Cardiac muscle cell (in vitro differentiated cells and primary cell): ENCODE results near the gene NOP14. TPM values are rescaled to one million over a fixed set of nuclear protein-coding genes. Genes with fewer than 3 reads are reported as not detected.

Experiments used
- DNase-seq, 2 donors: peaks; one replicate each; pipeline versions ENCODE4 v3.0.0 to v3.0.0-alpha.2; 2010 to 2017; ENCODE audit warnings: low read depth in 1 of 2, low spot score in 1 of 2
- H3K27ac ChIP-seq: fragments of 200-600 bp; sonication (generic); 2 replicates; pipeline ENCODE4 v1.5.1; 2016
- H3K27me3 ChIP-seq: fragments of 200-600 bp; sonication (generic); 2 replicates; pipeline ENCODE4 v1.6.0; 2016; ENCODE audit warnings: control low read depth
- H3K36me3 ChIP-seq: fragments of 200-600 bp; sonication (generic); 2 replicates; pipeline ENCODE4 v1.5.1; 2016; ENCODE audit warnings: control low read depth
- H3K4me1 ChIP-seq: fragments of 200-600 bp; sonication (generic); 2 replicates; pipeline ENCODE4 v1.8.1; 2017; ENCODE audit warnings: low read depth, mild to moderate bottlenecking, mixed run types
- H3K4me3 ChIP-seq: fragments of 200-600 bp; sonication (generic); 2 replicates; pipeline ENCODE4 v1.5.1; 2016; ENCODE audit warnings: mild to moderate bottlenecking
- H3K9me3 ChIP-seq: fragments of 200-600 bp; sonication (generic); 2 replicates; pipeline ENCODE4 v1.5.1; 2017; ENCODE audit warnings: low read depth, mild to moderate bottlenecking, control low read depth
- polyA plus RNA-seq: library from polyadenylated mRNA; unstranded; fragments of >200 nt; fragmentation: Nextera tagmentation; extraction: Ambion mirVana; gene quantifications from 2 replicates; pipeline ENCODE4 v1.2.1, GENCODE V29; 2016
- total RNA-seq: library from RNA; depleted of rRNA; stranded (reverse); fragments of >200 nt; gene quantifications from 2 replicates; pipeline ENCODE4 v1.2.3, GENCODE V29; 2016
- TF ChIP-seq, protein P1 (sequence below): IDR thresholded peaks from 2 replicates; pipeline ENCODE4 v1.5.1; 2012; ENCODE audit warnings: low read depth, mild to moderate bottlenecking, low read length

Gene NOP14
- total and polyA plus RNA-seq, 2 experiments from 2014 or later: 17.6 to 19.8 TPM

DNA sequence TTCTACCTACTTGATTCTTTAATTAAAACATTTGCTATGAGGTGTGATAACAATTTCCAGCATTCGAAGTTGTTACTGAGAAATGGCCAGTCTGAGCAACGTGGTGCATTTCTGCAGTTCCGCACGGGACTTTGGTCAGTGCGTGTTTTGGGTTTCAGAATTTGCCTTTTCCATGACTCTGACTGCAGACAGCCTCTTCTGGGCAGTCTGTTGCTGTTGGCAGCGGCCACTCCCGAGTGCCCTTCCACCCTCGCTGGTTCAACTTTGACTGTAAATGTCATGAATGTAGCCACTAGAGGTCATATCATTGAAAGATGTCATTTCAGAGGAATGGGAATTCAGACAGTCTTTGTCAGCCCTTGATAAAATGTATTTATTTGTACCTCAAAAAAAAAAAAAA lies 53.6 kb downstream of the NOP14 start:
- DNase-seq: no peak
- Histone ChIP-seq H3K4me1 (no peaks in the 10 kb centered on the region), H3K27me3 (no peaks in the 10 kb centered on the region), H3K27ac (peak overlapping the region; percentile 9), H3K9me3 (no peaks in the 10 kb centered on the region), H3K36me3 (peaks cover 48% of the 10 kb centered on the region), H3K4me3 (no peak overlapping the region)
- TF ChIP-seq, protein P1, sequence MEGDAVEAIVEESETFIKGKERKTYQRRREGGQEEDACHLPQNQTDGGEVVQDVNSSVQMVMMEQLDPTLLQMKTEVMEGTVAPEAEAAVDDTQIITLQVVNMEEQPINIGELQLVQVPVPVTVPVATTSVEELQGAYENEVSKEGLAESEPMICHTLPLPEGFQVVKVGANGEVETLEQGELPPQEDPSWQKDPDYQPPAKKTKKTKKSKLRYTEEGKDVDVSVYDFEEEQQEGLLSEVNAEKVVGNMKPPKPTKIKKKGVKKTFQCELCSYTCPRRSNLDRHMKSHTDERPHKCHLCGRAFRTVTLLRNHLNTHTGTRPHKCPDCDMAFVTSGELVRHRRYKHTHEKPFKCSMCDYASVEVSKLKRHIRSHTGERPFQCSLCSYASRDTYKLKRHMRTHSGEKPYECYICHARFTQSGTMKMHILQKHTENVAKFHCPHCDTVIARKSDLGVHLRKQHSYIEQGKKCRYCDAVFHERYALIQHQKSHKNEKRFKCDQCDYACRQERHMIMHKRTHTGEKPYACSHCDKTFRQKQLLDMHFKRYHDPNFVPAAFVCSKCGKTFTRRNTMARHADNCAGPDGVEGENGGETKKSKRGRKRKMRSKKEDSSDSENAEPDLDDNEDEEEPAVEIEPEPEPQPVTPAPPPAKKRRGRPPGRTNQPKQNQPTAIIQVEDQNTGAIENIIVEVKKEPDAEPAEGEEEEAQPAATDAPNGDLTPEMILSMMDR: no peak

DNA sequence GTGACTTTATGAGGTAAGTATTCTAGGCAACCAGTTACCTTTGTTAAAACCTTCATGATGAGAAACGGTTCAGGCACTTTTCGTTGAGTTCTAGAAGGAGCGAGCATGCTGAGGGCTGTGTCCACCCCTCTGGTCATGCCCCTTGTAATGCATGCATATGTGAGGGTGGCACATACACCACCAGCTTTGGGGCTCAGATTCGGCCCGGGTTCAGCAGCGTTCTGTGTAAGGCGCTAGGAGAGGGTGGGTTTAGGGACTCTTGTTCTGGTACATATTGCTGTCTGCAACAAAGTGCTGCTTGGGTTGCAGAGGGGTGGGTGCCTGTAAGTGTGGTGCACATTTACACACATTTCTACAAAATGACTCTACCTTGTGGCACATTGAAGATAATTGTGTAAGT lies 54.5 kb downstream of the NOP14 start:
- no peak overlapping the region for H3K27ac ChIP-seq
- H3K36me3 ChIP-seq: peaks cover 56% of the 10 kb centered on the region
- TF ChIP-seq, protein P1: no peak
- DNase-seq: no peak
- no peak overlapping the region for H3K4me3 ChIP-seq
- no peaks in the 10 kb centered on the region for H3K27me3 ChIP-seq
- H3K4me1 ChIP-seq: no peaks in the 10 kb centered on the region
- no peaks in the 10 kb centered on the region for H3K9me3 ChIP-seq

DNA sequence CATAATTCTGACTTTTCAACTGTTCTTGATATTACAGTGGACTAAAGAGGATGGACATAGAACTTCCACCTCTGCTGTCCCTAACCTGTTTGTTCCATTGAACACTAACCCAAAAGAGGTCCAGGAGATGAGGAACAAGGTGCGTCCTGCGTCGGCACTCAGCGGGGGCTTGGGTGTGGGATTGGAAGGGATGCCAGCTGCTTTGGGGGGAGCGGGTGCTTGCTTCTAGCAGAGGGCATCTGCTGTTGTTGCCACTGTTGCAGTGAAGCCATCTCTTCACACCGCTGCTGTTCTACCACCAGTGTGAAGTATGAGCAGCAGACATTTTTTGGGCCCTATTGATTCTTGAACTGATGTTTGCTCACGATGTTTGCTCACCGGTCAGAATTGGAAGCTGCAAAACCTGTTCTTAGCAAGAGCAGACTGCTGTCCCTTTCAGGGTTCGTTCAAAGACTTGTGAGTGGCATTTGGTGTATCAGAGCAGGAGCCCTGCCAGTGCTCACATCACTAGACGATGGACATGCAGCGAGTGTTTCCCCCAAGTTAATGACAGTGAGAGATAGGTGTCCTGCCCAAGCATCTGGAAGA lies 55.4 kb downstream of the NOP14 start:
- no peaks in the 10 kb centered on the region for H3K9me3 ChIP-seq
- no peaks in the 10 kb centered on the region for H3K4me1 ChIP-seq
- peaks cover 56% of the 10 kb centered on the region for H3K36me3 ChIP-seq
- H3K4me3 ChIP-seq: no peak overlapping the region
- TF ChIP-seq, protein P1: no peak
- no peaks in the 10 kb centered on the region for H3K27me3 ChIP-seq
- no peak overlapping the region for H3K27ac ChIP-seq
- no peak for DNase-seq

DNA sequence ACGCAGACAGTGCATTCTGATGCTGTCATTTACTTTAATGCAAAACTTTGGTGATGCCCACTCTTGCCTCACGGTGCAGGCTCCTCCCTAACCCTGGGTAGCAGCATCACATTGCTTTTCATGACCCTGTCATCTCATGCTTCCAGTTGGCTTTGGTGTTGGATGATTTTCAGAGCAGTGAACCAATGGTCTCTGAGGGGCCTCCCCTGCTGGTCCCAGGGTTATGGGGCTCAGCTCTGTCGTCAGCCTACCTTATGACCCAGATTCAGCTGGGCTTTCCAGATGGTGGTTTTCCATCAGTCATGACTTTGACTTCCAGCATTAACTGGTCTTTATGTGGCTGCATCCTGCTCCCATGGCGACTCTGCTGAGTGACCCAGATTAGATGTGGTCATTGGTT lies 56.0 kb downstream of the NOP14 start:
- Histone ChIP-seq H3K4me1 (no peaks in the 10 kb centered on the region), H3K27me3 (no peaks in the 10 kb centered on the region), H3K9me3 (no peaks in the 10 kb centered on the region), H3K27ac (no peak overlapping the region), H3K36me3 (peaks cover 60% of the 10 kb centered on the region), H3K4me3 (no peak overlapping the region)
- DNase-seq: no peak
- TF ChIP-seq, protein P1: no peak

DNA sequence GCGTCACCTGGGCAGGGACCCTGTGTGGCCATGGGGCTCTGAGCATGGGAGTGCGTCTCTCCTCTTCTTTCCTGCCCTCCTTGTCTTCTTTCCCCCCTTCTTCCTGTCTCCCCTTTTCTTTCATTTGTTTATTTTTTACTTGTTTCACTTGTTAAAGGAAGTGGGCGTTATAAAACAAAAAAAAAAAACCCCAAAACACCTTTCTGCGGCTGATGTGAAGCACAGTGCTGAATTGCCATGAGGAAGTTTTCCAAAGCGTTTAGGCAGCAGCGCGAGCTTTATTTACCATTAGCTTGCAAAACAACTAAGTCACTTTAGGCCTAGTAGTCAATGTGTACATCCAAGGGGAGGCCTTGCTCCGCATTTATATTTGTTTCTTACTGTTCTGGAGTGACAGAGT lies 57.0 kb downstream of the NOP14 start:
- no peak overlapping the region for H3K4me3 ChIP-seq
- DNase-seq: no peak
- no peaks in the 10 kb centered on the region for H3K9me3 ChIP-seq
- H3K36me3 ChIP-seq: peaks cover 60% of the 10 kb centered on the region
- no peaks in the 10 kb centered on the region for H3K27me3 ChIP-seq
- no peaks in the 10 kb centered on the region for H3K4me1 ChIP-seq
- no peak overlapping the region for H3K27ac ChIP-seq
- TF ChIP-seq, protein P1: no peak
